DMS153 (cell line): ENCODE results near the gene OR10H2.
"Not testable (repeated sequence)": the region's sequence is repeated elsewhere in the genome, so short reads cannot be mapped to it uniquely, and the experiment has no call there.

Source experiments
- DNase-seq: peaks from one replicate; lab custom pipeline; 2025; lab: John Stamatoyannopoulos, UW

OR10H2 gene

DNA sequence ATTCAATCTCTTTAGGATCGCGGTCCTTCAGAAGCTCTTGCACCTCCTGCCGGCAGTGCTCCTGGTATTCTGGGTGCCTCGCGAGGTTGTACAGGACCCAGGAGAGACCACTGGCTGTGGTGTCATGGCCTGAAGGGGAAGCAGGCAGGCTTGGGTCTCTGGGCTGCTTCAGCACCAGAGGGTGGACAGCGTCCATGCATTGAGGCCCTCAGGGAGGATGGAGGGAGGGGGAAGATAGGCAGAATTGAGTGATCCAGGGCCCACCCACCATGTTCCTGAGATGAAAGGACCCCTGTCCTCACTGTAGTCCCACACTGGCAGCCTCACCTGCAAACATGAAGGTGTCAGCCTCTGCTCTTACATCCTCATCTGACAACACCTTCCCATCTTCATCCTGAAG is 41.8 kb downstream of the OR10H2 start:
- no peak for DNase-seq

DNA sequence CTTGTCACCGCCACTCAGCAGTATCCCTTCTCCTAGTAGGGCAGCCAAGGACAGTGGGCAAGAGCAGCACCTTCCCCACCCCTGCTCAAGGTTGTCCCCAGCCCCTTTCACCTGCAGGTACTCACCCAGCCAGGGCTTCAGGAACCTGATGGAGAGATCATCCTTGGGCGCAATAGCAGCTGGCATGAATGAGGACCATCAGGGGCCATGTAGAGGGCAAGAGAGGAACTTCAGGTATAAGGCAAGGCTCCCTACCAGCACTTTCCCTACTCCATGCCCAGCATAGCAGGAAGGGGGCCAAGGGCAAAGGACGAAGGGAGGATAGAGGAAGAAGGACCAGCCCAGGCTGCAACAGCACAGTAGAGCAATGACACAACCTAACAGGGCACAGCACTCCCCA is 46.3 kb downstream of the OR10H2 start:
- not testable (repeated sequence) for DNase-seq

DNA sequence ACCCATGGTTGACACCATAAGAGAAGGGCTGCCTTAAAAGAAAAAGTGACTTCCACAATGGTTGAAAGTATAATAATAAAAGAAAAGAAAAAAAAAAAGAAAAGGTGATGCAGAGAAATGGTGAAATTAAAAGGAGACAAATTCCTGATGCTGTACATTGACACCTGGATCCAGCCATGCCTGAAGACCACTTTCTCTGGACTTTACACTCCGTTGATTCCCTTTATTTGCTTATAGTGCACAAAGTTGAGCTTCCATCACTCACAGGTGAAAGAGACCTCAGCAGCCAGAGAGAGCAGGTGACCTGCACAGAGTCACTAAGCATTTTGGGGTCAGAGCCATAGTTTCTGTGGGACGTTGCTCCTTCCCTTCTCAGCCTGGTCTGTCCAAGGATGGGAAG is 47.4 kb downstream of the OR10H2 start:
- DNase-seq = no peak

DNA sequence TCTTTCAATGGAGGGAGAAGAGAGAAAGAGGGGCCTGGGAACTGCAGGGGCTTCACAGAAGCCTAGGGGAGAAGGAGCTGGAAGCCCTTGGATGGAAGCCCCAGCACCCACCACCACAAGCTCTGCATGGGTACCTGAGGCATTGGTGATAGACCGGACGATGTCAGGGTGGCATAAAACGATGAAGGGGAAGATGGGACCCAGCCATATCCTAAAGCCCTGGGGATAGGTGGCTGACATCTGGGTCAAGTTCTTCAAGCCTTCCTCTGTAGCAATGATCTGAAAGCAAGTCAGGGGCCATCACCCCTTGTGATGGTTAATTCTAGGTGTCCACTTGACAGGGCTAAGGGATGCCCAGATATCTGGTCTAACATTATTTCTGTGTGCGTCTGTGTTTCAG is 48.4 kb downstream of the OR10H2 start:
- DNase-seq = no peak

DNA sequence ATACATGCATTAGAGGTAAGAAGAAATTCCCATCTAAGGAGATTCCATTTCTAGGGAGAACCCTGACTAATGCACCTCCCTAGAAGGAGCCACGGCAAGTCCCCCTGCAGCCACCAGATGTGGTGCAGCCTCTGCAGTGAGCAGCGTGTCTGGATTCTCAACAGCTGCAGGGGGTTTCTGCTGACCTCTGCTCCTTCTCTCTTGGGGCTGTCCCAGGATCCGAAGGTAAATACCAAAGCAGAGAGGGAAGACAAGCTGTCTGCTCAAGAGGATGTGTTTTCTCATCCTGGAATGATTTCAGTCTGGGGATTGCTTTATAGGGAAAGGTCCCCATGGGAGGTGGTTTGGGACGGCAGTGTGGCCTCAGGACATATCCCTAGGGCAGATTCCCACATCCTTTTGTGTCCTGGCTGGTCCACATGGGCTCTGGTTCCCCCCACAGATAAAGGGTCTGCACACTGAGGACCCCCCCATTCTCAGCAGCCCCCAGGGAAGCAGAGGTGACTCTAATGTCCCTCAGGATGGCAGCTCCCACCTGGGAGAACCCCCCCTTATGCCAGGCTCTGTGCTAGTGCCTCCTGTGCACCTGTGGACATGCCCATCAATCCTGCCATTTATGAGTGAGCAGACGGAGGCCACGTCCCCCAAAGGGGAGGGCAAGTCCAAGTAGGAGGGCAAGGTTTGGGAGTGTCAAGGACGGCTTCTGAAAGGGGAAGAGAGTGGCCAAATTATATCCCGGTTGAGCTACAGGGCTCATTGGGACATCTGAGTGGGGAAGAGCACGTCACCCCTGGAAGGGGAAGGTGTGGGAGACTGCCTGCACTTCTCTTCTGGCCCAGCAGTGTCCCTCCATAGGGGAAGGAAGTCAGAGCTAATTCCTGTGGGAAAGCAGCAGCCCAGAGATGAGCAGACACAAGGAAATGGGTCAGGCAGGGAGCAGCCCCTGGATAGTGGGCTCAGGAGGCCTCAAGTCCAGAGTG is 49.5 kb downstream of the OR10H2 start:
- no peak for DNase-seq
